Ishikawa (cell line): Measurements from ENCODE around the gene ARHGAP21.

Experiments used
- CEBPB ChIP-seq: IDR thresholded peaks from 2 replicates; pipeline ENCODE4 v1.6.1; 2012
- EP300 ChIP-seq: IDR thresholded peaks from 2 replicates; pipeline ENCODE4 v1.6.1; 2012; ENCODE audit warnings: borderline replicate concordance
- MAX ChIP-seq: IDR thresholded peaks from 2 replicates; pipeline ENCODE4 v1.6.1; 2012
- RAD21 ChIP-seq: IDR thresholded peaks from 2 replicates; pipeline ENCODE4 v1.6.1; 2012; ENCODE audit warnings: low read depth
- TF ChIP-seq, protein P1 (sequence below): IDR thresholded peaks from 2 replicates; pipeline ENCODE4 v1.6.1; 2012; ENCODE audit warnings: low read depth, mild to moderate bottlenecking

DNA sequence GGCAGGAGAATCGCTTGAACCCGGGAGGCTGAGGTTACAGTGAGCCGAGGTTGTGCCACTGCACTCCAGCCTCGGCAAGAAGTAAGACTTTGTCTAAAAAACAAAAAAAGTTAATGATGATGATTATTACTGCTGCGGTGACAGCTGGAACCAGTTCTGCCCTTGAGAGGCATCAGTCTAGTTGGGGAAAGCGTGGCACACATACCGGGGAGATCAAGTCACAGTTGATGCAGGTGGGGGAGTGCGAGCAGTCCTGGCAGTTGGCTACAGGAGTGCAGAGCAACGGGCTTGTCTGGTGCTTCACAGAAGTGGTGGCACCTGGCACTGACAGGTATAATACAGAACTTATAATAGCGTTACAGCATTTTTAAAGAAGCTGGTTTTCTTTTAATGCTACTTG, 173.0 kb downstream of the ARHGAP21 start:
- no peak for TF ChIP-seq RAD21
- no peak for TF ChIP-seq MAX
- TF ChIP-seq EP300 = no peak
- TF ChIP-seq, protein P1, sequence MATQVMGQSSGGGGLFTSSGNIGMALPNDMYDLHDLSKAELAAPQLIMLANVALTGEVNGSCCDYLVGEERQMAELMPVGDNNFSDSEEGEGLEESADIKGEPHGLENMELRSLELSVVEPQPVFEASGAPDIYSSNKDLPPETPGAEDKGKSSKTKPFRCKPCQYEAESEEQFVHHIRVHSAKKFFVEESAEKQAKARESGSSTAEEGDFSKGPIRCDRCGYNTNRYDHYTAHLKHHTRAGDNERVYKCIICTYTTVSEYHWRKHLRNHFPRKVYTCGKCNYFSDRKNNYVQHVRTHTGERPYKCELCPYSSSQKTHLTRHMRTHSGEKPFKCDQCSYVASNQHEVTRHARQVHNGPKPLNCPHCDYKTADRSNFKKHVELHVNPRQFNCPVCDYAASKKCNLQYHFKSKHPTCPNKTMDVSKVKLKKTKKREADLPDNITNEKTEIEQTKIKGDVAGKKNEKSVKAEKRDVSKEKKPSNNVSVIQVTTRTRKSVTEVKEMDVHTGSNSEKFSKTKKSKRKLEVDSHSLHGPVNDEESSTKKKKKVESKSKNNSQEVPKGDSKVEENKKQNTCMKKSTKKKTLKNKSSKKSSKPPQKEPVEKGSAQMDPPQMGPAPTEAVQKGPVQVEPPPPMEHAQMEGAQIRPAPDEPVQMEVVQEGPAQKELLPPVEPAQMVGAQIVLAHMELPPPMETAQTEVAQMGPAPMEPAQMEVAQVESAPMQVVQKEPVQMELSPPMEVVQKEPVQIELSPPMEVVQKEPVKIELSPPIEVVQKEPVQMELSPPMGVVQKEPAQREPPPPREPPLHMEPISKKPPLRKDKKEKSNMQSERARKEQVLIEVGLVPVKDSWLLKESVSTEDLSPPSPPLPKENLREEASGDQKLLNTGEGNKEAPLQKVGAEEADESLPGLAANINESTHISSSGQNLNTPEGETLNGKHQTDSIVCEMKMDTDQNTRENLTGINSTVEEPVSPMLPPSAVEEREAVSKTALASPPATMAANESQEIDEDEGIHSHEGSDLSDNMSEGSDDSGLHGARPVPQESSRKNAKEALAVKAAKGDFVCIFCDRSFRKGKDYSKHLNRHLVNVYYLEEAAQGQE = no peak
- TF ChIP-seq CEBPB = no peak
